ENCODE measurements around the gene HOXD8.
A peak's percentile ranks its signal among the peaks of the same experiment; 100 is the strongest.

The HOXD8 gene

GRCh38 chr2:176130147-176130956, 847 bp downstream of the HOXD8 start (continued):
- TF ChIP-seq ZNF350 (tag by site-specific recombination; IDR thresholded peaks at IDR 0.05): no peak
- TF ChIP-seq, protein P1, sequence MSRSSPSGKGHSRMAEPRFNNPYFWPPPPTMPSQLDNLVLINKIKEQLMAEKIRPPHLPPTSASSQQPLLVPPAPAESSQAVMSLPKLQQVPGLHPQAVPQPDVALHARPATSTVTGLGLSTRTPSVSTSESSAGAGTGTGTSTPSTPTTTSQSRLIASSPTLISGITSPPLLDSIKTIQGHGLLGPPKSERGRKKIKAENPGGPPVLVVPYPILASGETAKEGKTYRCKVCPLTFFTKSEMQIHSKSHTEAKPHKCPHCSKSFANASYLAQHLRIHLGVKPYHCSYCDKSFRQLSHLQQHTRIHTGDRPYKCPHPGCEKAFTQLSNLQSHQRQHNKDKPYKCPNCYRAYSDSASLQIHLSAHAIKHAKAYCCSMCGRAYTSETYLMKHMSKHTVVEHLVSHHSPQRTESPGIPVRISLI (tag by site-specific recombination; IDR thresholded peaks at IDR 0.05): no peak
- no peak for TF ChIP-seq ZNF624 (tag by site-specific recombination; IDR thresholded peaks at IDR 0.05)
- peak; percentile 56; the same call in 1 of the 2 replicates for TF ChIP-seq WT1 (tag by site-specific recombination; IDR thresholded peaks at IDR 0.05)
- TF ChIP-seq, protein P2, sequence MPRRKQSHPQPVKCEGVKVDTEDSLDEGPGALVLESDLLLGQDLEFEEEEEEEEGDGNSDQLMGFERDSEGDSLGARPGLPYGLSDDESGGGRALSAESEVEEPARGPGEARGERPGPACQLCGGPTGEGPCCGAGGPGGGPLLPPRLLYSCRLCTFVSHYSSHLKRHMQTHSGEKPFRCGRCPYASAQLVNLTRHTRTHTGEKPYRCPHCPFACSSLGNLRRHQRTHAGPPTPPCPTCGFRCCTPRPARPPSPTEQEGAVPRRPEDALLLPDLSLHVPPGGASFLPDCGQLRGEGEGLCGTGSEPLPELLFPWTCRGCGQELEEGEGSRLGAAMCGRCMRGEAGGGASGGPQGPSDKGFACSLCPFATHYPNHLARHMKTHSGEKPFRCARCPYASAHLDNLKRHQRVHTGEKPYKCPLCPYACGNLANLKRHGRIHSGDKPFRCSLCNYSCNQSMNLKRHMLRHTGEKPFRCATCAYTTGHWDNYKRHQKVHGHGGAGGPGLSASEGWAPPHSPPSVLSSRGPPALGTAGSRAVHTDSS (tag by site-specific recombination; IDR thresholded peaks at IDR 0.05): peak; percentile 17; the same call in 1 of the 2 replicates
- no peak for TF ChIP-seq GLI2 (tag by site-specific recombination; IDR thresholded peaks at IDR 0.05; ENCODE audit: borderline replicate concordance, low read depth)
- TF ChIP-seq, protein P3, sequence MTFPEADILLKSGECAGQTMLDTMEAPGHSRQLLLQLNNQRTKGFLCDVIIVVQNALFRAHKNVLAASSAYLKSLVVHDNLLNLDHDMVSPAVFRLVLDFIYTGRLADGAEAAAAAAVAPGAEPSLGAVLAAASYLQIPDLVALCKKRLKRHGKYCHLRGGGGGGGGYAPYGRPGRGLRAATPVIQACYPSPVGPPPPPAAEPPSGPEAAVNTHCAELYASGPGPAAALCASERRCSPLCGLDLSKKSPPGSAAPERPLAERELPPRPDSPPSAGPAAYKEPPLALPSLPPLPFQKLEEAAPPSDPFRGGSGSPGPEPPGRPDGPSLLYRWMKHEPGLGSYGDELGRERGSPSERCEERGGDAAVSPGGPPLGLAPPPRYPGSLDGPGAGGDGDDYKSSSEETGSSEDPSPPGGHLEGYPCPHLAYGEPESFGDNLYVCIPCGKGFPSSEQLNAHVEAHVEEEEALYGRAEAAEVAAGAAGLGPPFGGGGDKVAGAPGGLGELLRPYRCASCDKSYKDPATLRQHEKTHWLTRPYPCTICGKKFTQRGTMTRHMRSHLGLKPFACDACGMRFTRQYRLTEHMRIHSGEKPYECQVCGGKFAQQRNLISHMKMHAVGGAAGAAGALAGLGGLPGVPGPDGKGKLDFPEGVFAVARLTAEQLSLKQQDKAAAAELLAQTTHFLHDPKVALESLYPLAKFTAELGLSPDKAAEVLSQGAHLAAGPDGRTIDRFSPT (tag by site-specific recombination; IDR thresholded peaks at IDR 0.05): 0 out of 2 replicates have a peak, but pooled peaks have one; percentile 59
- TF ChIP-seq ZNF585B (tag by site-specific recombination; IDR thresholded peaks at IDR 0.05): no peak
- TF ChIP-seq, protein P4, sequence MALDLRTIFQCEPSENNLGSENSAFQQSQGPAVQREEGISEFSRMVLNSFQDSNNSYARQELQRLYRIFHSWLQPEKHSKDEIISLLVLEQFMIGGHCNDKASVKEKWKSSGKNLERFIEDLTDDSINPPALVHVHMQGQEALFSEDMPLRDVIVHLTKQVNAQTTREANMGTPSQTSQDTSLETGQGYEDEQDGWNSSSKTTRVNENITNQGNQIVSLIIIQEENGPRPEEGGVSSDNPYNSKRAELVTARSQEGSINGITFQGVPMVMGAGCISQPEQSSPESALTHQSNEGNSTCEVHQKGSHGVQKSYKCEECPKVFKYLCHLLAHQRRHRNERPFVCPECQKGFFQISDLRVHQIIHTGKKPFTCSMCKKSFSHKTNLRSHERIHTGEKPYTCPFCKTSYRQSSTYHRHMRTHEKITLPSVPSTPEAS (tag by site-specific recombination; IDR thresholded peaks at IDR 0.05): no peak
- TF ChIP-seq ZNF501 (tag by site-specific recombination; IDR thresholded peaks at IDR 0.05): 0 out of 2 replicates have a peak, but pooled peaks have one; percentile 51
- peak; percentile 48; the same call in 1 of the 2 replicates for TF ChIP-seq KLF10 (tag by site-specific recombination; IDR thresholded peaks at IDR 0.05)
- TF ChIP-seq ZNF16 (tag by site-specific recombination; IDR thresholded peaks at IDR 0.05; ENCODE audit: low read depth): no peak
- peak; percentile 91 for TF ChIP-seq GLIS1 (tag by site-specific recombination; IDR thresholded peaks at IDR 0.05)
- TF ChIP-seq OSR2 (tag by site-specific recombination; IDR thresholded peaks at IDR 0.05): peak; percentile 80
- no peak for TF ChIP-seq ZNF777 (tag by site-specific recombination; IDR thresholded peaks at IDR 0.05; ENCODE audit: borderline replicate concordance)
- no peak for TF ChIP-seq ZNF148 (tag by site-specific recombination; IDR thresholded peaks at IDR 0.05; ENCODE audit: borderline replicate concordance)
- no peak for TF ChIP-seq ZFP41 (tag by site-specific recombination; IDR thresholded peaks at IDR 0.05; ENCODE audit: borderline replicate concordance)
- peak; percentile 83 for TF ChIP-seq ZEB2 (tag by site-specific recombination; IDR thresholded peaks at IDR 0.05)
- TF ChIP-seq ZNF140 (tag by site-specific recombination; IDR thresholded peaks at IDR 0.05): no peak
- 0 out of 2 replicates have a peak, but pooled peaks have one; percentile 32 for TF ChIP-seq ZNF10 (tag by site-specific recombination; IDR thresholded peaks at IDR 0.05)
- peak; percentile 53; the same call in 1 of the 2 replicates for TF ChIP-seq ZNF660 (tag by site-specific recombination; IDR thresholded peaks at IDR 0.05)
- TF ChIP-seq TRIM28 (IDR thresholded peaks at IDR 0.05; ENCODE audit: borderline replicate concordance, low read length): no peak
- TF ChIP-seq ZNF24 (tag by site-specific recombination; IDR thresholded peaks at IDR 0.05): peak; percentile 46; the same call in 1 of the 2 replicates
- TF ChIP-seq, protein P5, sequence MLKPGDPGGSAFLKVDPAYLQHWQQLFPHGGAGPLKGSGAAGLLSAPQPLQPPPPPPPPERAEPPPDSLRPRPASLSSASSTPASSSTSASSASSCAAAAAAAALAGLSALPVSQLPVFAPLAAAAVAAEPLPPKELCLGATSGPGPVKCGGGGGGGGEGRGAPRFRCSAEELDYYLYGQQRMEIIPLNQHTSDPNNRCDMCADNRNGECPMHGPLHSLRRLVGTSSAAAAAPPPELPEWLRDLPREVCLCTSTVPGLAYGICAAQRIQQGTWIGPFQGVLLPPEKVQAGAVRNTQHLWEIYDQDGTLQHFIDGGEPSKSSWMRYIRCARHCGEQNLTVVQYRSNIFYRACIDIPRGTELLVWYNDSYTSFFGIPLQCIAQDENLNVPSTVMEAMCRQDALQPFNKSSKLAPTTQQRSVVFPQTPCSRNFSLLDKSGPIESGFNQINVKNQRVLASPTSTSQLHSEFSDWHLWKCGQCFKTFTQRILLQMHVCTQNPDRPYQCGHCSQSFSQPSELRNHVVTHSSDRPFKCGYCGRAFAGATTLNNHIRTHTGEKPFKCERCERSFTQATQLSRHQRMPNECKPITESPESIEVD (tag by site-specific recombination; IDR thresholded peaks at IDR 0.05): peak; percentile 87
- no peak for TF ChIP-seq ZNF785 (tag by site-specific recombination; IDR thresholded peaks at IDR 0.05)
- no peak for TF ChIP-seq ZNF114 (tag by site-specific recombination; IDR thresholded peaks at IDR 0.05)
- no peak for TF ChIP-seq ZNF707 (tag by site-specific recombination; IDR thresholded peaks at IDR 0.05)
- peak; percentile 18; the same call in 1 of the 2 replicates for TF ChIP-seq ZNF324 (tag by site-specific recombination; IDR thresholded peaks at IDR 0.05)
